Left renal cortex interstitium (tissue), 4 donors: Measurements from ENCODE around the gene ITLN1. TPM values are rescaled to one million over a fixed set of nuclear protein-coding genes. Genes with fewer than 3 reads are reported as not detected.

Experiments used
- DNase-seq, 4 donors: peaks; one replicate each; pipeline ENCODE4 v3.0.0-alpha.2; 2013; ENCODE audit warnings: low read depth in 4 of 4, low spot score in 2 of 4, missing footprints in 1 of 4
- polyA plus RNA-seq, 4 donors: library from polyadenylated mRNA; unstranded; fragments of 120-200 nt; gene quantifications; one replicate each; pipeline ENCODE4 v1.2.1, GENCODE V29; 2013; ENCODE audit not compliant: insufficient read length in 4 of 4

Gene ITLN1
- polyA plus RNA-seq, 4 donors = 1.3 to 5.3 (median 2.1) TPM

GRCh38 chr1:160827418-160827817 lies 57.6 kb downstream of the ITLN1 start:
- no peak for DNase-seq

- no peak for DNase-seq
Observed at GRCh38 chr1:160826546-160826945, 58.4 kb downstream of the ITLN1 start.

Other genes with a start within 250 kb of the ITLN1 start
- under 1 TPM in 3 of 4 donors, not detected in 1; 0.05 to 0.16 (median 0.10) TPM for gene SLAMF1, start 238.1 kb downstream of the ITLN1 start, polyA plus RNA-seq
- gene CD48, start 173.4 kb downstream of the ITLN1 start, polyA plus RNA-seq = 1 to 10 TPM in 3 of 4 donors, under 1 TPM in 1; 0.66 to 2.6 (median 1.5) TPM
- gene SLAMF7, start 145.9 kb downstream of the ITLN1 start, polyA plus RNA-seq = under 1 TPM; 0.32 to 0.55 (median 0.41) TPM
- gene LY9, start 89.0 kb downstream of the ITLN1 start, polyA plus RNA-seq = under 1 TPM; 0.09 to 0.30 (median 0.13) TPM
- gene CD244, start 22.3 kb downstream of the ITLN1 start, polyA plus RNA-seq = under 1 TPM; 0.11 to 0.44 (median 0.25) TPM
- gene ITLN2, start 69.6 kb upstream of the ITLN1 start, polyA plus RNA-seq = not detected
- 100 to 1,000 TPM in 1 of 4 donors, 10 to 100 TPM in 3; 76.1 to 101 (median 82.1) TPM for gene F11R, start 136.0 kb upstream of the ITLN1 start, polyA plus RNA-seq
- gene TSTD1, start 153.8 kb upstream of the ITLN1 start, polyA plus RNA-seq = 10 to 100 TPM; 52.0 to 76.1 (median 67.5) TPM
- 10 to 100 TPM; 55.6 to 69.0 (median 60.4) TPM for gene USF1, start 160.8 kb upstream of the ITLN1 start, polyA plus RNA-seq
- gene ARHGAP30, start 184.7 kb upstream of the ITLN1 start, polyA plus RNA-seq = 1 to 10 TPM; 1.8 to 2.6 (median 2.0) TPM
- 1 to 10 TPM; 2.1 to 4.8 (median 4.3) TPM for gene NECTIN4, start 204.4 kb upstream of the ITLN1 start, polyA plus RNA-seq
- gene KLHDC9, start 213.2 kb upstream of the ITLN1 start, polyA plus RNA-seq = 10 to 100 TPM; 14.9 to 21.5 (median 16.4) TPM
- gene PFDN2, start 232.9 kb upstream of the ITLN1 start, polyA plus RNA-seq = 10 to 100 TPM; 71.1 to 85.7 (median 77.7) TPM
- 10 to 100 TPM; 45.3 to 57.5 (median 51.8) TPM for gene NIT1, start 232.9 kb upstream of the ITLN1 start, polyA plus RNA-seq
- 10 to 100 TPM; 43.1 to 57.7 (median 48.1) TPM for gene DEDD, start 247.5 kb upstream of the ITLN1 start, polyA plus RNA-seq